ENCODE measurements around the gene CD79B. TPM values are rescaled to one million over a fixed set of nuclear protein-coding genes. Genes with fewer than 3 reads are reported as not detected.

CD79B gene
- total RNA-seq, 1 experiment from 2014 or later: 0.39 TPM

GRCh38 chr17:63946440-63947363 lies 14.6 kb upstream of the CD79B start:
- BruUV-seq (replicated peaks): no TSS peak
- DNase-seq (ENCODE audit: low spot score): peak; percentile 47
- intact Hi-C loops (cut with micrococcal nuclease; ENCODE audit: unreplicated experiment): loop anchor here (2.0 kb wide), 1 partner anchor 28 kb away; the partner anchor contains the start of gene GH1
- no peak overlapping the region for H3K4me3 ChIP-seq (ENCODE audit: low read depth, low read length, poor library complexity, severe bottlenecking)
- H3K36me3 ChIP-seq (ENCODE audit: insufficient read depth, low read length, poor library complexity, severe bottlenecking): no peaks in the 10 kb centered on the region
- H3K27me3 ChIP-seq (replicated peaks; ENCODE audit: insufficient read depth, low read depth, low read length, poor library complexity): no peaks in the 10 kb centered on the region
- no peak overlapping the region for H3K27ac ChIP-seq (ENCODE audit: low read depth, low read length, poor library complexity, severe bottlenecking)
- POLR2A ChIA-PET (ENCODE audit: low non-redundant PET): interaction anchor here (0.5 kb wide), 1 partner anchor 379 kb away, joined by 5 read pairs; no protein-coding TSS in a partner anchor
- H3K4me1 ChIP-seq (ENCODE audit: insufficient read depth, low read length, poor library complexity, severe bottlenecking): no peaks in the 10 kb centered on the region
- no peaks in the 10 kb centered on the region for H3K9me3 ChIP-seq (ENCODE audit: low read depth, low read length, poor library complexity, severe bottlenecking)
- CTCF ChIA-PET: interaction anchor here (0.5 to 1.7 kb wide), 4 partner anchors 25 to 187 kb away, joined by 3 to 21 read pairs (median 5); partner anchors contain the start of gene GH1
- TF ChIP-seq EZH2 (IDR thresholded peaks at IDR 0.05; ENCODE audit: borderline replicate concordance, low read depth, low read length, poor library complexity, severe bottlenecking) (no peak), CTCF (conservative IDR thresholded peaks at IDR 0.05; ENCODE audit: low read depth, low read length) (peak; percentile 76)

- CTCF ChIA-PET: interaction anchor here (0.6 to 1.7 kb wide), 4 partner anchors 27 to 188 kb away, joined by 3 to 21 read pairs (median 5); partner anchors contain the start of gene GH1
These were observed 13.8 kb upstream of the CD79B start for GRCh38 chr17:63945784-63946439.

More at GRCh38 chr17:63945784-63946439, 13.8 kb upstream of the CD79B start:
- Histone ChIP-seq H3K9me3 (ENCODE audit: low read depth, low read length, poor library complexity, severe bottlenecking) (no peaks in the 10 kb centered on the region), H3K4me3 (ENCODE audit: low read depth, low read length, poor library complexity, severe bottlenecking) (no peak overlapping the region), H3K36me3 (ENCODE audit: insufficient read depth, low read length, poor library complexity, severe bottlenecking) (no peaks in the 10 kb centered on the region), H3K27ac (ENCODE audit: low read depth, low read length, poor library complexity, severe bottlenecking) (no peak overlapping the region), H3K4me1 (ENCODE audit: insufficient read depth, low read length, poor library complexity, severe bottlenecking) (no peaks in the 10 kb centered on the region), H3K27me3 (replicated peaks; ENCODE audit: insufficient read depth, low read depth, low read length, poor library complexity) (no peaks in the 10 kb centered on the region)
- TF ChIP-seq EZH2 (IDR thresholded peaks at IDR 0.05; ENCODE audit: borderline replicate concordance, low read depth, low read length, poor library complexity, severe bottlenecking): no peak
- no peak for TF ChIP-seq CTCF (conservative IDR thresholded peaks at IDR 0.05; ENCODE audit: low read depth, low read length)
- intact Hi-C loops (cut with micrococcal nuclease; ENCODE audit: unreplicated experiment): loop anchor here (2.0 kb wide), 1 partner anchor 27 kb away; the partner anchor contains the start of gene GH1
- DNase-seq (ENCODE audit: low spot score): no peak
- POLR2A ChIA-PET (ENCODE audit: low non-redundant PET): interaction anchor here (0.5 kb wide), 1 partner anchor 378 kb away, joined by 5 read pairs; no protein-coding TSS in a partner anchor
- no TSS peak for BruUV-seq (replicated peaks)
